ENCODE results near the gene AKAP6. TPM values are rescaled to one million over a fixed set of nuclear protein-coding genes. Genes with fewer than 3 reads are reported as not detected.

Gene AKAP6
- total RNA-seq, 1 experiment from 2014 or later = 2.7 TPM

- DNase-seq (ENCODE audit: extremely low read depth, low read depth) = no peak
Observed at GRCh38 chr14:32726516-32726915, 397.4 kb downstream of the AKAP6 start.

DNA sequence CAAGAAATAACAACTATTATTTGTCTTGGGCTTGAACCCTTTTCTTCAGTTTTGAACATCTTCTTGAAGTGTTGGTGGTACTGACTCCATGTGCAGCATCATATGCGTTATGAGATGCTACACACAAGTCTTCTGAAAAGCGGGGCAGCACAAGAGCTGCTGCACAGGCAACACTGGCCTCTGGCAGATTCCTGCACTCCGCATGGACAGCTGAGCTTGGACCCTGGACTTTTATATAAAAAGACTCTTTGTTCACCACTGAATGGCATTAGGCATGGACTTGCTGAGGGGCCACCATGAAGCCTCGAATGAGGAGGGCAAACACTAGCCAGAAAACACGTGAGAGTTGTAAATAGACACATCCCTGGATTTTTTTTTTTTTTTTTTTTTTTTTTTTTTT lies 398.7 kb downstream of the AKAP6 start:
- no peak for DNase-seq (ENCODE audit: extremely low read depth, low read depth)

- DNase-seq (ENCODE audit: extremely low read depth, low read depth) = no peak
Observed at GRCh38 chr14:32728526-32728925, 399.4 kb downstream of the AKAP6 start.

GRCh38 chr14:32728976-32729375 lies 399.9 kb downstream of the AKAP6 start:
- no peak for DNase-seq (ENCODE audit: extremely low read depth, low read depth)

- DNase-seq (ENCODE audit: extremely low read depth, low read depth) = no peak
Observed at GRCh38 chr14:32731249-32731648, 402.2 kb downstream of the AKAP6 start.

DNA sequence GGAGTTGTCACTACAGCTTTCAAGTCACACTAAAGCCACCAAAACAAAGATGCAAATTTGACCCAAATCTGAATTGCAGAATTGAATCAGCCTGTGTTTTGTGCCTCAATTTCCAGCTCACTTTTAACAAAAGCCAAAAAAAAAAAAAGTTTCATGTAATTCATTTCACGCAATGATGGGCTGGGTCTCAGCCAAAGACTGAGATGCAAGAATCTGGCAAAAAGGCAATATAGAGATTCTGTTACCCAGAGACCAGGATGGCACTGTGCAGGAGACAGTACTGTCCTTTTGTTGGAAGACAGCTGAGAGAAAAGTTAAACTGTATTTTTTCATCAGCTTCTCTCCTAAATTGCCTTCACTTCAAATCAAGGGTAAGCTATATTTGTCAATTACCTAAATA lies 403.9 kb downstream of the AKAP6 start:
- DNase-seq (ENCODE audit: extremely low read depth, low read depth) = no peak

DNA sequence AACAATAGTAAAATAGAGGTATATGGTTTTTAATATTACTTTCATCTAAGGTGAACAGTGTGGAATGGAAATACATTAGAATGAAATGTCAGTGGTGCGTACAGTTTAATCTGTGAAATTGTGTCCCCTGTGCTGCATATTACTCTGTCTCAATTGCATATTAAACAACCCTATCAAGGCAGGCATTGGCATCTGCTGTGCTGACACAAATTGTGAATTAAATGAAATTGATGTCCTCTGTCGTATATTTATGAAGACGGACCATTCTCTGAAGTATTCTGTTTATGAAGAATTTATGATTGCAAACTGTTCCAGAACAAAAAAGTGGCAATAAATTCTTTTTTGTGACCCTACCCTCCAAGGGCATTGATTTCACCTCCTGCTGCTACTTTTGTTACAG lies 405.2 kb downstream of the AKAP6 start:
- DNase-seq (ENCODE audit: extremely low read depth, low read depth) = no peak

DNA sequence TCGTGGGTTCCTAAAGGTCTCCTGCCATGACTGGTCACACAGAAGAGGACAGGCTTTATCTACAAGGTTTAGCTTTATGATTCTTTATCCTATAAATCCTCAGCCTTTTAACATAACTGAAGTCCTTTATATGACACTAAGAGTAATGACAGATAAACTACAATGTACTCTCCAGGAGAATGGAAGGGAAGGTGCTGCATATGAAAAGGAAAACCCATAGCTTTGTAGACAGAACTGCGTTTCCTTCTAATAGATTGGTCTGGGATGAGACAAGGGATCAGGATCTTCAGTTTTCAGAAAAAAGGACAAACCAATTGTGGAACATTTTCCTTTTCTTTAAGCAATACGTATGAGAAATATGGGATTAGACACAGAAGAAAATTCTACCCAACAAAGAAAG lies 408.5 kb downstream of the AKAP6 start:
- DNase-seq (ENCODE audit: extremely low read depth, low read depth) = no peak

GRCh38 chr14:32738206-32738871 lies 409.2 kb downstream of the AKAP6 start:
- no peak for DNase-seq (ENCODE audit: extremely low read depth, low read depth)

DNA sequence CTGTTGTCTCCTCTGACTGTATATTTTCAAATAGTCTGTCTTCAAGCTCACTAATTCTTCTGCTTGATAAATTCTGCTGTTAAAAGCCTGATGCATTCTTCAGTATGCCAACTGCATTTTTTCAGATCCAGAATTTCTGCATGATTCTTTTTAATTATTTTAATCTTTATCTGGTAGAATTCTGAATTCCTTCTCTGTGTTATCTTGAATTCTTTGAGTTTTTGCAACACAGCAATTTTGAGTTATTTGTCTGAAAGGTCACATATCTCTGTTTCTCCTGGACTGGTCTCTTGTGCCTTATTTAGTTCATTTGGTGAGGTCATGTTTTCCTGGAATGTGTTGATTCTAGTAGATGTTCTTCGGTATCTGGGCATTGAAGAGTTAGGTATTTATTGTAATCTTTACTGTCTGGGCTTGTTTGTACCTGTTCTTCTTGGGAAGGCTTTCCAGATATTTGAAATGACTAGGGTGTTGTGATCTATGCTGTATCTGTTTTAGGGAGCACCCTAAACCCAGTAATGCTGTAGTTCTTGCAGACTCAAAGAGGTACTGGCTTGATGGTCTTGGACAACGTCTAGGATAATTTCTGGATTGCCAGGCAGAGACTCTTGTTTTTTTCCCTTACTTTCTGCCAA lies 415.8 kb downstream of the AKAP6 start:
- no peak for DNase-seq (ENCODE audit: extremely low read depth, low read depth)

DNA sequence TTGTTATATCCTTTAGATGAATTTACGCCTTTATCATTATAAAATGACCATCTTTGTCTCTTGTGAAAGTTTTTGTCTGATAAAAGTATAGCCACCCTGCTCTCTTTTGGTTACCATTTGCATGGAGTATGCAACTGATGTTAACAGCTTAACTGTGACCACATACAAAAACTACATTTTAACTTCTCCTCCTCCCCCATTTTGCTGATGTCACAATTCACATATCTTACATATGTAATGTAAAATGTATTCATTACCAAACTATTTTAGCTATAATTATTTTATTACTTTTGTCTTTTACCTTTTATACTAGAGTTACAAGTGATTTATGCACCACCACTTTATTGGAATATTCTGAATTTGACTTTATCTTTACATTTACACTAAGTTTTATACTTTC lies 425.1 kb downstream of the AKAP6 start:
- no peak for DNase-seq (ENCODE audit: extremely low read depth, low read depth)

GRCh38 chr14:32756173-32756572 lies 427.1 kb downstream of the AKAP6 start:
- DNase-seq (ENCODE audit: extremely low read depth, low read depth) = no peak

- DNase-seq (ENCODE audit: extremely low read depth, low read depth) = no peak
Observed at GRCh38 chr14:32756775-32757174, 427.7 kb downstream of the AKAP6 start.

GRCh38 chr14:32757568-32757967 lies 428.5 kb downstream of the AKAP6 start:
- DNase-seq (ENCODE audit: extremely low read depth, low read depth) = no peak

DNA sequence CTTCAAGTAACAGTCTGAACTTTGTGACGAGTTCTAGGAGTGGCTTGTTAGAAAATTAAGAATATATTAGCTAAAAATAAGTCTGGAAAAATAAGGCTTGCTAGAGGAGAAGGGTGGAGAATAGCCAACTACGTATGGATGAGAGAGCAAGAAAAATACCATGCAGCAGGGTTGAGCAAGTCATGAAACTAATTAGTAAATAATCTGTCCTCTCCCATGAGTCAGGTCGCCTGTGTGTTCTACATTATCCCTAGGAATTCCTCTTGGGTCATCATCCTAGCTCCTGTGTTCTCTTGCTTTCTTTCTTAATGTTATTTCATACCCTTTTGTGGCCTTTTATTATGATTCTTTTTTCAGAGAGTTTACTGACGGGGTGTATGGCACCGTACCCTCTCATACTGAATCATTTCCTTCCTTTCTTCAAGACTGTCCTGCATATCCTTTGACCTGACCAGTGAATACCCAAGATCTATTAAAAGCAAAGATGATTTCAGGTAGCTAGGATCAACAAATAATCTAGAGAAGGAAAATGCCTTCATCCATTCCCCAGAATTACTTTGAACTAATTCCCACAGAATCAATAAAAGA lies 432.4 kb downstream of the AKAP6 start:
- DNase-seq (ENCODE audit: extremely low read depth, low read depth) = no peak

DNA sequence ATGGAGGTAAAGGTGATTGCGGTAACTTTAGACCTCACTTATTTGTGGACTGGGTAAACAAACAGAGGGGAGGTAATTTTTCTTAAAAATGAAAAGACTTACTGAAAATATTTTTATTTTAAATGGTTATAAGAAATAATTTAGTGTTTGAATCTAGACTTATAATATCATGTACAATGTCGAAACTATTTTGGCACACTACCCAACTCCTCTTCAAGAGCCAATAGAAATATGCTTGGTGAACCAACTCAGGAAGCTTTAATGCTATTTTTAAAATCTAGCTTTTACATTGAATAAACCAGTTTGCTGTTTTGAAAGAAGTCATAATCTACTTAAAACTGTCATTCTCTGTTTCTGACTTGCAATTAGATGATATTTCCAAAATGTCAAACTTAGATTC lies 433.8 kb downstream of the AKAP6 start:
- no peak for DNase-seq (ENCODE audit: extremely low read depth, low read depth)

- no peak for DNase-seq (ENCODE audit: extremely low read depth, low read depth)
Observed at GRCh38 chr14:32763673-32764072, 434.6 kb downstream of the AKAP6 start.

GRCh38 chr14:32764131-32764530 lies 435.0 kb downstream of the AKAP6 start:
- no peak for DNase-seq (ENCODE audit: extremely low read depth, low read depth)

- no peak for DNase-seq (ENCODE audit: extremely low read depth, low read depth)
Observed at GRCh38 chr14:32770422-32770821, 441.3 kb downstream of the AKAP6 start.

DNA sequence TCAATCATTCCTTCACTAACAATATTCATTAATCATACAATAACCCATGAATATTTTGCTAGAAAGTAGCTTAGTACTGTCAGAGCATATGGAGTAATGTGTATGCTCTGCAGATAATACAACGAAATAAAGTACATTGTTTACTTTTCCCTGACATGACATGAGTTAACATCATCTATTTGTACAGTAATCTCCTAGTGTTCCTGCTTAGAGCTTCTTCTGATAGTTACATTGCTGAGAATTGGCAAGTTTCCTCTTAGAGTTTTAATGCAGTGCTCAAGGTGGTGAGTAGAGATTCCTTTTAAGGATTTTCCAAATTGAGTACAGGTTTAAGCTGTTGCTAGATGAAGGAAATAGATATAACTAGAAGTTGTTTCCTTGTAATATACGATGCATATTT lies 445.1 kb downstream of the AKAP6 start:
- no peak for DNase-seq (ENCODE audit: extremely low read depth, low read depth)

DNA sequence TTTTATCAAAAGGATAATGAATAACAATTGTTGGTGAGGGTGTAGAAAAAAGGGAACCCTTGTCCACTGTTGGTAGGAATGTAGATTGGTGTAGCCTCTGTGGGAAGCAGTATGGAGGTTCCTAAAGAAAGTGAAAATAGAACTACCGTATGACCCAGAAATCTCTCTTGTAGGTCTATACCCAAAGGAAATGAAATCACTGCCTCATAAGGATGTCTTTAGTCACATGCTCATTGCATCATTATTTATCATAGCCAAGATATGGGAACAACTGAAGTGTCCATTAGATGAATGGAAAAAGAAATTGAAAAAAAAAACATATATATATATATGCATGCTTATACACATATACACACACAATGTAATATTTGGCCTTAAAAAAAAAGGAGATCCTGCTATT lies 450.7 kb downstream of the AKAP6 start:
- DNase-seq (ENCODE audit: extremely low read depth, low read depth) = no peak

DNA sequence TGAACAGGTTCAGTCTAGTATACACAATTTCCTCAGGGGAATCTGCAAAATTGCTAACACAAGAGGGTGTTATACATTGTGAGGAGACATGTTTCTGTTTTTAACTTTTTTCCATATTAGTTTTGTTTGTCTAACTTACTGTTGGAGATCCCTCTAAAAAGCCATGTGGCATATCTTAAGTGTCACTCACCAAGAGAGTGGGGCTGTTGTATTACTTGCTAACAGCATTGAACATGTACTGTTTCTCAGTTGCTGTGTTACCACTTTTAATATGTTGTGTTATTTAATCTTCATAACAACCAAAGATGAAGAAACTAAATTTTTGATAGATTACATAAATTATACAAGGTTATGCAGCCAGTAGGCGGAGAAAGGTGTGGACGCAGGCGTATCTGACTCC lies 455.3 kb downstream of the AKAP6 start:
- no peak for DNase-seq (ENCODE audit: extremely low read depth, low read depth)
